NCI-H345 treated with DMSO at 0.1 percent for 48 hours (cell line): ENCODE data around the gene TCAP.
A peak's percentile ranks its signal among the peaks of the same experiment; 100 is the strongest.
"Not testable (repeated sequence)": the region's sequence is repeated elsewhere in the genome, so short reads cannot be mapped to it uniquely, and the experiment has no call there.

ENCODE experiments used
- DNase-seq: peaks from one replicate; lab custom pipeline; 2025; ENCODE audit not compliant: unreplicated experiment; lab: John Stamatoyannopoulos, UW

TCAP gene

GRCh38 chr17:39678340-39679116, 13.4 kb downstream of the TCAP start:
- no peak for DNase-seq

- DNase-seq, result no peak
Observed at GRCh38 chr17:39679521-39680192, 14.5 kb downstream of the TCAP start.

- DNase-seq, result no peak
Observed at GRCh38 chr17:39683295-39683939, 18.3 kb downstream of the TCAP start.

GRCh38 chr17:39684369-39685192, 19.4 kb downstream of the TCAP start:
- DNase-seq, result no peak

- DNase-seq, result no peak
Observed at GRCh38 chr17:39687101-39687545, 22.0 kb downstream of the TCAP start.

- DNase-seq, result peak; percentile 87
Observed at GRCh38 chr17:39687546-39688474, 22.7 kb downstream of the TCAP start, which contains the start of gene PGAP3. TSS of gene PGAP3 (minus strand) at chr17:39688057. CDS start at chr17:39688014, 43 bp downstream.

- DNase-seq, result no peak
Observed at GRCh38 chr17:39688475-39688835, 23.3 kb downstream of the TCAP start.

GRCh38 chr17:39688945-39689344, 23.8 kb downstream of the TCAP start:
- DNase-seq, result no peak

GRCh38 chr17:39694593-39694992, 29.4 kb downstream of the TCAP start:
- no peak for DNase-seq

GRCh38 chr17:39695089-39695474, 29.9 kb downstream of the TCAP start:
- no peak for DNase-seq

- no peak for DNase-seq
Observed at GRCh38 chr17:39696731-39697130, 31.6 kb downstream of the TCAP start.

GRCh38 chr17:39697961-39698360, 32.8 kb downstream of the TCAP start:
- DNase-seq, result no peak

- DNase-seq, result not testable (repeated sequence)
Observed at GRCh38 chr17:39699157-39699817, 34.1 kb downstream of the TCAP start.

GRCh38 chr17:39699818-39700147, 34.6 kb downstream of the TCAP start, which contains the start of gene ERBB2:
TSS of gene ERBB2 (plus strand) at chr17:39700064. CDS start at chr17:39700239, 175 bp downstream.
- DNase-seq, result no peak

GRCh38 chr17:39700148-39700987, 35.2 kb downstream of the TCAP start:
- no peak for DNase-seq

GRCh38 chr17:39701012-39701783, 36.0 kb downstream of the TCAP start:
- no peak for DNase-seq

- DNase-seq, result no peak
Observed at GRCh38 chr17:39701784-39702422, 36.8 kb downstream of the TCAP start.
